B cell (primary cell): Measurements from ENCODE around the gene EXOC3L1. TPM values are rescaled to one million over a fixed set of nuclear protein-coding genes. Genes with fewer than 3 reads are reported as not detected.

Experiments used
- ATAC-seq: fragments of 200-7000 bp; cut with Tn5 transposase; one replicate; pipeline ENCODE4 v1.10.0; 2021; ENCODE audit warnings: low read depth, mild to moderate bottlenecking, moderate number of reproducible peaks, moderate library complexity
- CTCF ChIA-PET: fragments of 350-600 bp; sonication (Branson Sonifier 250); formaldehyde crosslinking; loops from one replicate; lab custom pipeline; 2021; ENCODE audit warnings: antibody characterized with exemption, inconsistent platforms; lab: Charles Lee
- POLR2A ChIA-PET: fragments of 350-600 bp; sonication (Branson Sonifier 250); formaldehyde crosslinking; loops from one replicate; lab custom pipeline; 2021; ENCODE audit warnings: antibody characterized with exemption; lab: Charles Lee
- DNase-seq: peaks from one replicate; pipeline ENCODE4 v3.0.0; 2013
- H2AFZ ChIP-seq: 2 replicates; pipeline ENCODE4 v1.6.1; 2012; ENCODE audit warnings: mild to moderate bottlenecking, low read depth, low read length; ENCODE audit not compliant: insufficient read depth, poor library complexity, severe bottlenecking
- H3K27ac ChIP-seq, 2 donors: 1 replicate in 1 of 2; 2 replicates in 1 of 2; pipeline ENCODE4 v1.5.1; 2012 to 2013; ENCODE audit warnings: low read length in 2 of 2, mild to moderate bottlenecking in 2 of 2, moderate library complexity in 1 of 2
- H3K27me3 ChIP-seq, 4 experiments: fragments of 200-600 bp in 1 of 4; sonication (generic) in 1 of 4; replicated peaks in 1 of 4; 1 replicate in 2 of 4; 2 replicates in 2 of 4; pipeline versions ENCODE4 v1.6.1 to v1.7.0; 2013 to 2016; ENCODE audit warnings: low read length in 3 of 4, mild to moderate bottlenecking in 2 of 4, mixed read lengths in 1 of 4, moderate library complexity in 1 of 4; ENCODE audit not compliant: insufficient read depth in 4 of 4, control insufficient read depth in 3 of 4; ENCODE audit errors: control extremely low read depth in 1 of 4
- H3K36me3 ChIP-seq, 2 experiments: replicated peaks in 1 of 2; 1 replicate in 1 of 2; 2 replicates in 1 of 2; pipeline versions ENCODE4 v1.6.1 to v1.7.1; 2013; ENCODE audit warnings: low read length in 1 of 2; ENCODE audit not compliant: insufficient read depth in 2 of 2, control insufficient read depth in 1 of 2; ENCODE audit errors: control extremely low read depth in 1 of 2, extremely low read depth in 1 of 2
- H3K4me1 ChIP-seq, 2 donors: fragments of 200-600 bp in 1 of 2; sonication (generic) in 1 of 2; 1 replicate in 1 of 2; 2 replicates in 1 of 2; pipeline versions ENCODE4 v1.5.1 to v1.6.1; 2013 to 2017; ENCODE audit warnings: low read length in 2 of 2; ENCODE audit not compliant: control insufficient read depth in 2 of 2, insufficient read depth in 2 of 2
- H3K4me2 ChIP-seq: replicated peaks from 2 replicates; pipeline ENCODE3; 2012; ENCODE audit warnings: mild to moderate bottlenecking, low read depth, low read length; ENCODE audit not compliant: poor library complexity, severe bottlenecking
- H3K4me3 ChIP-seq, 5 experiments: fragments of 200-600 bp in 1 of 5; sonication (generic) in 1 of 5; 1 replicate in 3 of 5; 2 replicates in 2 of 5; pipeline versions ENCODE4 v1.5.1 to v1.7.0; 2011 to 2016; ENCODE audit warnings: low read length in 4 of 5, mild to moderate bottlenecking in 4 of 5, low read depth in 2 of 5, control low read depth in 1 of 5, moderate library complexity in 1 of 5; ENCODE audit not compliant: insufficient read depth in 1 of 5; ENCODE audit errors: control extremely low read depth in 1 of 5, extremely low read depth in 1 of 5
- H3K79me2 ChIP-seq: fragments of 200-600 bp; sonication (generic); one replicate; pipeline ENCODE4 v1.6.0; 2016; ENCODE audit warnings: low read length; ENCODE audit not compliant: control insufficient read depth, insufficient read depth
- H3K9ac ChIP-seq: fragments of 200-600 bp; sonication (generic); 2 replicates; pipeline ENCODE4 v1.6.1; 2017; ENCODE audit warnings: mild to moderate bottlenecking, low read length, moderate library complexity
- H3K9me3 ChIP-seq, 3 donors: one replicate each; pipeline versions ENCODE4 v1.6.1 to v1.7.1; 2013; ENCODE audit warnings: low read length in 2 of 3; ENCODE audit not compliant: control insufficient read depth in 2 of 3, insufficient read depth in 1 of 3; ENCODE audit errors: control extremely low read depth in 1 of 3
- H4K20me1 ChIP-seq: 2 replicates; pipeline ENCODE4 v1.6.0; 2012; ENCODE audit warnings: mild to moderate bottlenecking, low read length; ENCODE audit not compliant: insufficient read depth, control insufficient read depth, poor library complexity, severe bottlenecking
- H3K27ac Mint-ChIP-seq: one replicate; pipeline ENCODE4 v1.8.0; 2021; ENCODE audit warnings: mixed read lengths
- H3K27me3 Mint-ChIP-seq: one replicate; pipeline ENCODE4 v1.8.0; 2021; ENCODE audit warnings: mixed read lengths
- H3K4me1 Mint-ChIP-seq: one replicate; pipeline ENCODE4 v1.8.0; 2021; ENCODE audit warnings: mixed read lengths
- H3K4me3 Mint-ChIP-seq: one replicate; pipeline ENCODE4 v1.8.0; 2021; ENCODE audit warnings: mixed read lengths
- H3K9me3 Mint-ChIP-seq: one replicate; pipeline ENCODE4 v1.8.0; 2022; ENCODE audit warnings: mixed read lengths; ENCODE audit not compliant: insufficient read depth
- EZH2 ChIP-seq: IDR thresholded peaks from 2 replicates; pipeline ENCODE4 v1.6.1; 2012; ENCODE audit warnings: borderline replicate concordance, low read depth, mild to moderate bottlenecking, moderate library complexity, low read length; ENCODE audit not compliant: insufficient read depth, poor library complexity, severe bottlenecking
- WGBS: methylation state at CpG from one replicate; pipeline ENCODE4 v1.1.5; 2013; ENCODE audit warnings: missing lambda C conversion rate; ENCODE audit not compliant: insufficient coverage; 5-methylcytosine and 5-hydroxymethylcytosine counted together
- intact Hi-C: fragments of 100-400 bp; cut with micrococcal nuclease; formaldehyde crosslinking; loops from one replicate; pipeline ENCODE4 v1.10.0; 2022
- polyA plus RNA-seq: library from polyadenylated mRNA; depleted of rRNA; stranded (reverse); fragments of >200 nt; gene quantifications from 2 replicates; pipeline ENCODE4 v1.2.3, GENCODE V29; 2012
- total RNA-seq, 2 donors: library from RNA; stranded (reverse); fragments of 120-200 nt in 1 of 2; gene quantifications; 1 replicate in 1 of 2; 2 replicates in 1 of 2; pipeline versions ENCODE4 v1.2.3 to v1.2.4, GENCODE V29; 2013 to 2022
- TF ChIP-seq, protein P1 (sequence below): fragments of 200-600 bp; IDR thresholded peaks from one replicate; pipeline ENCODE4 v1.8.0; 2022; ENCODE audit warnings: antibody characterized with exemption, mild to moderate bottlenecking

EXOC3L1 gene
- total and polyA plus RNA-seq, 2 donors (not counting 1 experiment from before 2014, with no cell fraction given), result not detected

GRCh38 chr16:67146523-67147357, 43.2 kb downstream of the EXOC3L1 start:
- POLR2A ChIA-PET, result no interaction called here
- Histone ChIP-seq H3K9me3 (peaks cover 0 to 19% (median 0%) of the 10 kb centered on the region in 3 donors), H3K79me2 (no peaks in the 10 kb centered on the region), H3K4me2 (no peak overlapping the region), H3K4me1 (peaks cover 10 to 14% of the 10 kb centered on the region in 2 donors), H3K4me3 (no peak overlapping the region), H4K20me1 (no peaks in the 10 kb centered on the region), H3K9ac (no peak overlapping the region), H3K36me3 (peaks cover 0 to 58% of the 10 kb centered on the region in 2 experiments), H2AFZ (no peak overlapping the region), H3K27ac (no peak overlapping the region), H3K27me3 (peaks cover 0 to 27% (median 10%) of the 10 kb centered on the region in 4 experiments)
- TF ChIP-seq, protein P1, sequence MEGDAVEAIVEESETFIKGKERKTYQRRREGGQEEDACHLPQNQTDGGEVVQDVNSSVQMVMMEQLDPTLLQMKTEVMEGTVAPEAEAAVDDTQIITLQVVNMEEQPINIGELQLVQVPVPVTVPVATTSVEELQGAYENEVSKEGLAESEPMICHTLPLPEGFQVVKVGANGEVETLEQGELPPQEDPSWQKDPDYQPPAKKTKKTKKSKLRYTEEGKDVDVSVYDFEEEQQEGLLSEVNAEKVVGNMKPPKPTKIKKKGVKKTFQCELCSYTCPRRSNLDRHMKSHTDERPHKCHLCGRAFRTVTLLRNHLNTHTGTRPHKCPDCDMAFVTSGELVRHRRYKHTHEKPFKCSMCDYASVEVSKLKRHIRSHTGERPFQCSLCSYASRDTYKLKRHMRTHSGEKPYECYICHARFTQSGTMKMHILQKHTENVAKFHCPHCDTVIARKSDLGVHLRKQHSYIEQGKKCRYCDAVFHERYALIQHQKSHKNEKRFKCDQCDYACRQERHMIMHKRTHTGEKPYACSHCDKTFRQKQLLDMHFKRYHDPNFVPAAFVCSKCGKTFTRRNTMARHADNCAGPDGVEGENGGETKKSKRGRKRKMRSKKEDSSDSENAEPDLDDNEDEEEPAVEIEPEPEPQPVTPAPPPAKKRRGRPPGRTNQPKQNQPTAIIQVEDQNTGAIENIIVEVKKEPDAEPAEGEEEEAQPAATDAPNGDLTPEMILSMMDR, result no peak
- no peak overlapping the region for H3K27ac Mint-ChIP-seq
- peaks cover 12% of the 10 kb centered on the region for H3K4me1 Mint-ChIP-seq
- CTCF ChIA-PET, result interaction anchor here (0.6 kb wide), 1 partner anchor 27 kb away, joined by 3 read pairs; no protein-coding TSS in a partner anchor
- peaks cover 20% of the 10 kb centered on the region for H3K27me3 Mint-ChIP-seq
- no peaks in the 10 kb centered on the region for H3K9me3 Mint-ChIP-seq
- no peak overlapping the region for H3K4me3 Mint-ChIP-seq
- WGBS, result 90% methylated on average over 5 of the region's 7 CpGs
- no peak for DNase-seq
- intact Hi-C loops, result no loop called here
- ATAC-seq, result no peak

DNA sequence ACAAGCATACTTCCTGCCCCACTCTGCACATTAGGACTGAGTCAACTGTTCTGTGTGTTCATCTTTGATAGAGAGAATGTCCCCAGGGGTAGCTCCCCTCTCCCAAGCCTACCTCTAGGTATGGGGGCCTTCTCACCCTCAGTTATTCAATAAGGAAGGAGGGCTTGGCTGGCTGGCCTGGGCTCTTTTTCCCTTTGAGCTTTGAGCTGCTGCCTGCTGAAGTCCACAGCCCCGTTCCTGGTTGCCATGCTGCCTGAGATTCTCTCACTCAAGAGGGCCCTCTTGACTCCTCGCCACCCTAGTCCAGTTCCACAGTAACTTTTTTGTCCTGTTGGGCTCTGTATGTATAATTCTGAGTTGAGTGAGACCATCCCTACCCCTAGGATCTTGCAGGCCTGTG, 44.2 kb downstream of the EXOC3L1 start:
- intact Hi-C loops, result no loop called here
- Mint-ChIP-seq H3K4me1 (peaks cover 5% of the 10 kb centered on the region), H3K4me3 (no peak overlapping the region), H3K27me3 (peaks cover 16% of the 10 kb centered on the region), H3K27ac (no peak overlapping the region), H3K9me3 (no peaks in the 10 kb centered on the region)
- no peak for ATAC-seq
- Histone ChIP-seq H3K9ac (no peak overlapping the region), H3K4me2 (no peak overlapping the region), H3K9me3 (peaks cover 0 to 16% (median 0%) of the 10 kb centered on the region in 3 donors), H3K79me2 (no peaks in the 10 kb centered on the region), H3K4me3 (no peak overlapping the region), H3K27me3 (peaks cover 0 to 17% (median 6%) of the 10 kb centered on the region in 4 experiments), H3K27ac (no peak overlapping the region), H4K20me1 (no peaks in the 10 kb centered on the region), H2AFZ (no peak overlapping the region), H3K4me1 (peaks cover 5 to 9% of the 10 kb centered on the region in 2 donors), H3K36me3 (peaks cover 0 to 67% of the 10 kb centered on the region in 2 experiments)
- POLR2A ChIA-PET, result interaction anchor here (1.0 kb wide), 1 partner anchor 8 kb away, joined by 9 read pairs; no protein-coding TSS in a partner anchor
- no CpG with 5 or more reads among the region's 2 CpGs for WGBS
- CTCF ChIA-PET, result no interaction called here
- TF ChIP-seq, protein P1, result no peak
- no peak for TF ChIP-seq EZH2
- DNase-seq, result no peak
